Measurements from ENCODE around the gene CPNE4. TPM values are rescaled to one million over a fixed set of nuclear protein-coding genes. Genes with fewer than 3 reads are reported as not detected.
A peak's percentile ranks its signal among the peaks of the same experiment; 100 is the strongest.
"Not testable (repeated sequence)": the region's sequence is repeated elsewhere in the genome, so short reads cannot be mapped to it uniquely, and the experiment has no call there.

CPNE4 gene
- total RNA-seq, 1 donor from 2014 or later, result 0.20 TPM

DNA sequence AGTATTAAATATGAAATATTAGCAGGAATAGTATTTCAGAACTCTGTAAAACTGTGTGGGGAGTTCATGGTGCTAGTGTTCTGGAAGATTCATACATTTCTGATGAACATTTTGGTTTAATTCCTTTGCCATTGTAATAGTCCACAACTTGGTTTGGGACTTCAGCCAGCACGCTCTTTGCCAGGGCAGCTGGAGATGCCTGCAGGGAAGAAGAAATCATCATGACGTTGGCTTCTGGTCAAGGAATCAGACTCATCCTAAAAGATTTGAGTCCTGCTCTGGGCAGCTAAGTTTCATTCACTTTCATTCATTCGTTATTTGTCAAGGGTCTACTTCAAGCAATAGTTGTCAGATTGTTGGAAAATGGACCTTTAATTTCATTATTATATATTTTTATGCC, 499.7 kb downstream of the CPNE4 start:
- no peak for DNase-seq

DNA sequence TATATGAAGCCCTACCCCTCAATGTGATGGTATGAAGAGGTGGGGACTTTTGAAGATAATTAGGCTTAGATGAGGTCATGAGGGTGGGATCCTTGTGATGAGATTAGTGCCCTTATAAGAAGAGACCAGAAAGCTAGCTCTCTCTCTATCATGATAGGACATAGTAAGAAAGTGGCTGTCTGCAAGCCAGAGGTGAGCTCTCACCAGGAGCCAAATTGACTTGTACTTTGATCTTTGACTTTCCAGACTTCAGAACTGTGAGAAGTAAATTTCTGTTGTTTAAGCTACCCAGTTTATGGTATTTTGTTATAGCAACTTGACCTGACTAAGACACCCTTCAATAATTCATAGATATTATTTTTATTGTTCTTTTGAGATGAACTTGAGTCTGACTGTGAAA, 502.2 kb downstream of the CPNE4 start:
- DNase-seq, result no peak

DNA sequence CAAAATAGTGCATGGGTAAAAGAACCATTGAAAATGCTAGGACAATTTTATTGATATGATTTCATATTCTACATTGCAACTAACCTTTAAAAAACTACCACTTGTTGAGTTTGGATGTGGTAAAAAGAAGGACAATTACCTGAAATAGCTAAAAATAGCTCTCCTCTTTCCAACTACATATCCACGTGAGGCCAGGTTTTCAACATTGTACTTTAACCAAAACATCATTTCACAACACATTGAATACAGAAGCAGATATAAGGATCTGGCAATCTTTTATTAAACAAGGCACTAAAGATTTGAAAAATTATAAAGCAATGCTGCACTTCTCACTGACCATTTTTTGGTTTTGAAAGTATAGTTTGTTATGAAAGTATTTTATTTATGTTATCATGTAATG, 504.0 kb downstream of the CPNE4 start:
- DNase-seq, result no peak

DNA sequence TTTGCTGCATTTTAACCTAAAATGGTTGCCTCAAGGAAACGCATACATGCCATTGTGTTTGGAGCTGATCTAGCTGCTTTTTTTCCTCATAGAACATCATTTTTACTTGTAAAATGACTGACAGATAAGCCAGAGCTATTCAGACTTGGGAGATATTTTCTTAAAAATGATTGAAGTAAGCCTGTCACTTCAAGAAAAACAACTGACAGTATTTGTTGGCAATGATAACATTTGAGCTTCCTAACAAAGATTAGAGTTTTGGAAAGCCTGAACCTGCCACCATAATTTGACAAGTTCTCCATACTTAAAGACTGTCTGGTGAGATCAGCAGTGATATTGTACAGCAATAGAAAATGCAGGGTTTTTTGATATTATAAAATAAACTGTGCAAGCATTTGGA, 504.4 kb downstream of the CPNE4 start:
- DNase-seq, result no peak

DNA sequence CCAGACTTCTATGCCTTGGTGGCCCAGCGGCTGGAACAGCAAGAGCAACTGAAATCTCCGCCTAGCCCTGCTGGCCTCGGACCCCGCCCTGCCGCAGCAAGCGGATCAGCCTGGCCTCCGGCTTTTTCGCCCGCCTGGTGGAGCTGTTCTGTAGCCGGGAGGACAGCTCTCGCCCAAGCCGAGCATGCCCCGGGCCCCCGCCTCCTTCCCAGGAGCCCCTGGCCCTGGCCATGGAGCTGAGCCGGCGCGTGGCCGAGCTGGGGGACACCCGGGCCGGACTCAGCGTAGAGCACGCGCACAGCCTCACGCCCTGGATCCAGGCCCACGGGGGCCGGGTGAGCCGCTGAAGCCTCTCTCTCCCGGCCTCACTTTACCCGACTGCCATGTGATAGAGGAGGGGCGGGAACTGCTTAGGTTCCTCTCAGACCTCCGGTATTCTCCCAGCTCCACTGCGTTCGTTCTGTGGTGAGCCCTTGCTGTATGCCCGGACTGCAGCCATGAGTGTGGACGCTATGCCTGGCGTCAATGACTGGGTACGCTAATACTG, 507.9 kb downstream of the CPNE4 start:
- no peak for DNase-seq

DNA sequence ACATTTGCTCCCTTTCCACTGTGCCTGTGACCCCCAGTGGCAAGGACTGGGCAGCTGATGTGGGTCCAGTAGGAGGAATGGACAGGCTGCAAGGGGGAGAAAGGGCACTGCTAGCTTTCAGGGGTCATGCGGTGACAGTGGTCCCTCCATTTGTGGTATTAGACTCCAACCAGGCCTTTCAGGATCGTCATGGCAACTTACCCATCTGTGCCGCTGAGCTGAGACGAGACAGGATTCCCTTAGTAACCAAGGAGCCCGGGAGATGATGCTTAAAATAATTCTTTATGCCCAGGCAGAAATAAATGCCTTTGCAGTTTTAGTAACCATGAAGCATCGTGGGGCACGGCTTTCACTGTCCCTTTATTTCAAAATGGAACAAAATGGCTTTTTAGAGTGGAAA, 516.1 kb downstream of the CPNE4 start:
- no peak for DNase-seq

DNA sequence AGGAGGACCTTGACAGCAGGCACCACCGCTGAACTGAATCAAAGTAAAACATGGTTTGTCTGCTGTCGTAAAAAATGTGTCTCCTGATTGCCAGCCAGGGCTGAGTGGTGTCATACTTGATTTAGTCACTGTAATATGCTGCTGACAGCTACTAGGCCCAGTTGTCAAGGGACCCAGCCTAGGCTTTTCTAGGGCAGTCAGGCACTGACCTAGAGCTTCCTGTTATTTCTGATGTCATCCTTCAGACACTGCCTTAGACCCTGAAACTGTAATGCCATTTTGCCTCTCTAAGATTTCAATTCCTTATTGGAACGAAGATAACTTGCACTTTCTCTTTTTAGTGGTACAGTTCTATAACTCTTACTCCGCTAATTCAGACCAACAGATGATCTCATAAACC, 529.4 kb downstream of the CPNE4 start:
- DNase-seq, result no peak

DNA sequence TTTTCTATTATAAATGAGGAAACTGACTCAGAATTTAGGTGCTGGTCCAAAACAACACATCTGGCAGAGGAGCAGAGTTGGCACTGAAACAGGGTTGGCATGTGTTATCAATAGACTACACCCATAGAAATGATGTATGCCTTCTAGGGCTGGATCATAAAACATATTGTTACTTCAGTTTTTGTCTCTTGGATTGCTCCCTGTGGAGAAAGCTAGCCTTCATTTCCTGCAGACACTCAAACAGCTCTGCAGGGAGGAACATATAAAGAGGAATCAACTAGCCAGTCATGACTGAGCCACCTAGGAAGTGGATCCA, 531.5 kb downstream of the CPNE4 start:
- DNase-seq, result peak; percentile 75

DNA sequence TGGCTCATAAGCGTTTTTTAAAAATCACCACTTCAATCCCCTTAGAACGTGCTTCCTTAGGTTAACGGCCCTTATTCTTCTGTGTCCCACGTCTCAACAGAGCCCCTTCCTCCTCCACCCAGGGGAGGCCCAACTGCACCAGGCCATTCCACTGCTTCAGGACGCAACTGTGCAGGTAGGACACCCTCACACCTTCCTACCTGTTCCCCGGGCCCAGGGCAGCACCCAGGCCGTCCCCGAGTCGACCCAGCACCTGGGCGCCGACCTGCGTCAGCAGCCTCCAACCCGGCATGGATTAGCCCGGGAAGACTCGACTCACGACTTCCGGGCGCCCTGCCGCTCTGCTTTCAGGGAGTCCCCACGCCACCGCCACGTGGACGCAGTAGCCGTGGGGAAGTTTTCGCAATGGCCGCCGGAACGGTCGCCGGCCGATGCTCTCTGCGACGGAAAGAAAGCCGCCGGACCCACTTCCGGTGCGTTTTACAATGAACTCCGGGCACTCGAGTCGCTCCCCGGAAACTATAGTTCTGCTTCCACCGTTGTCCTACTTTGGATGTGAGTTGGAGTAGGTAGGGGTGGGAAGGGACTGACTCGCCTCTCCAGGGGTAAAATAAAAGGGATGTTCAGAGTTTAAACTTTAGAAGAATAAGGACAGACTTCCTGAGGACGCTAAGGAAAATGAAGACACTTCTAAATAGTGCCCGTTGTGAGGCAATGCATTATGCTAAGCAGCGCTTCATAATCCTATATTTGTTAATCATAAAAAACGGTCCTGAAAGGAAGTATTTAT, 532.1 kb downstream of the CPNE4 start, which contains the start of gene MRPL3:
Gene MRPL3 (minus strand): TSS at position 442 of the 790 bp plus-strand sequence. CDS start 150 bp downstream, at position 292.
- peak; percentile 87 for DNase-seq

DNA sequence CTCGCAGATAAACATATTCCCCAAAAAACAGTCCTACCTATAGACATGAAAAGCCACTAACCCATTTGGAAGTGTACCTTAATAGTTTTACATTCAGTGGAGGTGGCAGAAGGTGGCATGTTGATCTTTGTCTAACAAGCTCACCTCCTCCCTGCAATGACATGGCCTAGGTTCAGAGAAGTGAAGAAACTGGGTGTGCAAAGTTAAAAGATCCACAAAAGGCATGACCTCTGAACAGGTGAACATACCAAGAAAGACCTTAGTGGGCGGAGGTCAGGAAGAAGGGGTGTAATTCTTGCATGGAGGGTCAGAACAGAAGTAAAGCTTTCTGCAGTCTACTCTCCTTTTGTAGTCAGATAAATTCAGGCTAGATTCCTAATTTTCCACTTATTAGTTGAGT, 532.9 kb downstream of the CPNE4 start:
- DNase-seq, result no peak

DNA sequence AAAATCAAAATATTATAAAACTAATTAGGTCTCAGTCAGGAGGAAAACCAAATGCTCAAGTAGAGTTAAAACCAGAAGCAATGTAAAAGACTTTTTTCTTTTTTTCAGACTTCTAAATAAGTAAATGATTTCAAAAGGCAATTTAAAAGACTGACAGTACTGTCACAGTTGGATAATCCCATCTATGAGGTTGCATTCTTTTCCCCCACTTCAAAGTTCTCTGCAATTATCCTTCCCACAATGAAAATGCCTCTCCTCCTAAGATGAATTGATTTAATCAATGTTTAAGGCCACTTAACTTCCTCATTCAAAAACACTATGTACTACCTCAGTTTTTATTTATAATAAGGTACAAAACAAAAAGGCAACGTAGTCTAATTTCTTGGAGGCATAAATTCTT, 540.1 kb downstream of the CPNE4 start:
- no peak for DNase-seq

DNA sequence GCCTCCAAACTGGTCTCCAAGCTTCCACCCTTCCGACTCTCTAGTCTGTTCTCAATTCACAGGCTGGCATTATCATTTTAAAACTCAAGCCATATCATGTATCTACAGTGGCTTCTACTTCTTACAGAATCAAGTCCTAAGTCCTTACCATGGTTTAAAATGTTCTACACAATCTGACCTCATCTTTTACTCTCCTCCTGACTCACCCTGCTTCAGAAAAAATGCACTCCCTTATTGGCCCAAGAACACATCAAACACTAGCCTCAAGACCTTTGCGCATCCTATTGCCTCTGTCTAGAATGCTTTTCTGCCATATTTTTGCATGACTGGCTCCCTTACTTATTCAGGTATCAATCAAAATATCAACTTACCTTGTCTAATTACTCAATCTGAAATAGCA, 543.0 kb downstream of the CPNE4 start:
- DNase-seq, result no peak

DNA sequence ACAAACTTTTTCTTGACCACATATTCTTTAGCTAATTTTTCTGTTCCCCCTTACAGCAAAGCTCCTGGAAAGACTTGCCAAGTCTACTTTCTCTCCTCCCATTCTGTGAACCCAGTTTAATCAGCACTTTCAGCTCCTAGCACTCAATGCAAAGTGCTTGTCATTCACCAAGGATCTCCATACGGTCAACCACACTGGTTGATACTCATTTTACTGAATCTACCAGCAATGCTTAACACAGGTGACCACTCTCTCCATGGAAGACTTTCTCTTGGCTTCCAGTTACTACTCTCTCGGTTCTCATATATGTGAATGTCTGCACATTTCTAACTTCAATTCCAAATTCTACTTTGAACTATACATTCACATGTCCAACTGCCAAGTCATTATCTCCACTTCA, 543.7 kb downstream of the CPNE4 start:
- no peak for DNase-seq

DNA sequence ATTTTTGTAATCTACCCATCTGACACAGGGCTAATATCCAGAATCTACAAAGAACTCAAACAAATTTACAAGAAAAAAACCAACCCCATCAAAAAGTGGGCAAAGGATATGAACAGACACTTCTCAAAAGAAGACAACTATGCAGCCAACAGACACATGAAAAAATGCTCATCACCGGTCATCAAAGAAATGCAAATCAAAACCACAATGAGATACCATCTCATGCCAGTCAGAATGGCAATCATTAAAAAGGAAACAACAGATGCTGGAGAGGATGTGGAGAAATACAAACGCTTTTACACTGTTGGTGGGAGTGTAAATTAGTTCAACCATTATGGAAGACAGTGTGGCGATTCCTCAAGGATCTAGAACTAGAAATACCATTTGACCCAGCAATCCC, 548.3 kb downstream of the CPNE4 start:
- not testable (repeated sequence) for DNase-seq

DNA sequence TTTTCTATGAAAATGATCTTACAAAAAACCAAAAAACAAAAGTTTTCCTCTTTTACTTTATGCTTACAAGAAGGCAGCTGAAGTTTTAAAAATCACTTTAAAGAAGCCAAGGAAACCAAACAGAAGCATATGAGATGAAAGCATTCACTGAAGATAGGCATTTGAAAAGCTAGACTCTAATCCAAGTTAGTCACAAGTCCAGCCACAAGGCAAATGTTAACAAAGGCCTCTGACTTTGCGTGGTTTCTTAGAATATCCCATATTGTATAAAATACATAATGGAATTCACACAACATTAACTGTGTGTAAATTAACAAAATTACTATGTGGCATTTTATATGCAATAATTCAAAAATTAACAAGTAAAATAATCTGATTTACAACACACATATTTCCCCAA, 549.7 kb downstream of the CPNE4 start:
- DNase-seq, result no peak

DNA sequence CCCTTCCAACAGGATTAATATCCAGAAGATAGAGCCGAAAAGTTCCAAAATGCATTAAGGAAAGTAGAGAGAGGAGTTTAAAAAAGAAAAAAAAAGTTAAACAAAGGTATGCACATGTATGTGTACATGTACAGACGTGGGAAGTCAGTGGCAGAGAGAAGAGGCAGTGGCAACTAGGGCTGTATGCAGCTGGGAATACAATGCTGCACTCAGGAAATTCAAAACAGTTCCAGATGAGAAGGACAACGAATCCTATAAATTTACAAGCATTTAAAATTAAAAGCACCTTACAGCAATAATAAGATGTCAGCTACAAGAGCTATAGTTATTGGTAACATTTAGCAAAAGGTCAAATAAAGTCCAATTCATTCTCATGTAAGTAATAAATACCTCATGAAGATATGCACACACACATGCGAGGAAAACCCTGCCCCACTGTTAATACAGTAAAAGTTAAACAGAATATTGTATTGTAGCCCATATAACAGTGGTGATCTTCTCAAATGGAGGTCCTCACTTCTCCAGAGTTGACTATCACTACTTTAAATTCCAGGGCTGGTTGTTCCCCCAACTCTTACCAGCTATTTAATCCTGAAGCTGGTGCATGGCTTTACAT, 550.2 kb downstream of the CPNE4 start:
- no peak for DNase-seq

Small RNA genes within 50 kb of the gene (small RNA-seq; reads per million reads assigned to genes)
- gene AC107027.2 (ENCODE audit: low replicate concordance) (not detected), gene MIR5704 (ENCODE audit: low replicate concordance) (not detected)

Data from skin of body (tissue), 3 donors.